ENCODE data around the gene WDFY3.

WDFY3 gene

DNA sequence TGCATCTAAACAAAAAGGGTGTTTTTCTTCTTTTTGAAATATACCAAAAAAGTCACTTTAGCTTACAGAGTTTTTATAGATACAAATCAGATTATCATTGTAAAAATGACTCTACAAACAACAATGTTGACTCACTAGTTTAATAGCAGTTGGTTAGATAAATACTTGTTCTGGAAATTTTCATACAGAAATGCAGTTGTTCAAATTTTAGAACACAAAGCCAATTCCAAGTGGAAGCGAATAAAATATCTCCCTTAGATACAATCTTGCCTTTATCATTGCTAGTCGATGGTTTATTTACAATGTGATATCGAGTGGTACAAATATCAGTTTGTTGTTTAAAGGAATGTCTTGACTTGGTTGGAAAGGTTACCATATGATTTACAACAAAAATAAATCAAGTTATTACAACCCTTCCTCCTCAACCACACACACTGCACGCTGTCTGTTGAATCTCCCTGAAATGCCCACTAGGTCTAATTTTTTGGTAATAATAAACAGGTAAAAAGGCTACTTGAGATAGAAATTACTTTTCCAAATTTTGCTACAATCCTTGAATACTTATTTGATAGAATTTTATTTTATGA, 268.8 kb downstream of the WDFY3 start:
- H3K27me3 ChIP-seq (ENCODE audit: low read length), result no peaks in the 10 kb centered on the region
- H3F3A ChIP-seq (ENCODE audit: insufficient read depth), result no peaks in the 10 kb centered on the region
- H3K9ac ChIP-seq (ENCODE audit: low read length), result no peak overlapping the region
- H3K4me3 ChIP-seq (ENCODE audit: insufficient read depth, low read length, poor library complexity, severe bottlenecking), result no peak overlapping the region
- no peak overlapping the region for H3K27ac ChIP-seq (ENCODE audit: low read depth, low read length)
- no peaks in the 10 kb centered on the region for H3K36me3 ChIP-seq (ENCODE audit: low read length)
- TF ChIP-seq EZH2phosphoT487 (conservative IDR thresholded peaks at IDR 0.05; ENCODE audit: low read length), result no peak
- TF ChIP-seq, protein P1, sequence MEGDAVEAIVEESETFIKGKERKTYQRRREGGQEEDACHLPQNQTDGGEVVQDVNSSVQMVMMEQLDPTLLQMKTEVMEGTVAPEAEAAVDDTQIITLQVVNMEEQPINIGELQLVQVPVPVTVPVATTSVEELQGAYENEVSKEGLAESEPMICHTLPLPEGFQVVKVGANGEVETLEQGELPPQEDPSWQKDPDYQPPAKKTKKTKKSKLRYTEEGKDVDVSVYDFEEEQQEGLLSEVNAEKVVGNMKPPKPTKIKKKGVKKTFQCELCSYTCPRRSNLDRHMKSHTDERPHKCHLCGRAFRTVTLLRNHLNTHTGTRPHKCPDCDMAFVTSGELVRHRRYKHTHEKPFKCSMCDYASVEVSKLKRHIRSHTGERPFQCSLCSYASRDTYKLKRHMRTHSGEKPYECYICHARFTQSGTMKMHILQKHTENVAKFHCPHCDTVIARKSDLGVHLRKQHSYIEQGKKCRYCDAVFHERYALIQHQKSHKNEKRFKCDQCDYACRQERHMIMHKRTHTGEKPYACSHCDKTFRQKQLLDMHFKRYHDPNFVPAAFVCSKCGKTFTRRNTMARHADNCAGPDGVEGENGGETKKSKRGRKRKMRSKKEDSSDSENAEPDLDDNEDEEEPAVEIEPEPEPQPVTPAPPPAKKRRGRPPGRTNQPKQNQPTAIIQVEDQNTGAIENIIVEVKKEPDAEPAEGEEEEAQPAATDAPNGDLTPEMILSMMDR (IDR thresholded peaks at IDR 0.05; ENCODE audit: insufficient read depth, low read length, poor library complexity, severe bottlenecking), result no peak
- H3K9me3 ChIP-seq (ENCODE audit: insufficient read depth, low read length), result no peaks in the 10 kb centered on the region
- no peak overlapping the region for H3K4me2 ChIP-seq (ENCODE audit: low read depth, low read length, poor library complexity, severe bottlenecking)
- H4K20me1 ChIP-seq (ENCODE audit: low read depth, low read length), result no peaks in the 10 kb centered on the region
- no peak overlapping the region for H2AFZ ChIP-seq (ENCODE audit: low read depth, low read length, severe bottlenecking)
- no peaks in the 10 kb centered on the region for H3K79me2 ChIP-seq (ENCODE audit: insufficient read depth, low read length)
- H3K9me2 ChIP-seq (replicated peaks; ENCODE audit: insufficient read depth, low read length), result no peaks in the 10 kb centered on the region

DNA sequence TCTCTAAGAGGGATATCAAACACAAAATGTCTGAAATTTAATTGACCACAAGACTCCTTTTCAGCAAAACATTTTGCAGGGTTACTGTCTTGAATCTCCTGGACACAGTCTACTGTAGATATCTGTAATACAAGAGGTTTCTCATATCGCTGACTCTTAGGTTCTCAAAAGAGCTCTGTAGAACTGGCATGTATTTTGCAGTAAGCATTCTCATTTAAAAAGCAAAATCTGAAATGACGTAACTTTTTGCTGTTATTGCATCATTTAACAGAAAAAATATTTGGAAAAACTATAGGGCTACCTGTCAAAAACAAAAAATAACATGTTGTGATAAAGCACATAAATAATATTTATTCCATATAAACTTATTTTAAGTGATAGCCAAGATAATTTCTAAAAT, 269.3 kb downstream of the WDFY3 start:
- Histone ChIP-seq H3K9me2 (replicated peaks; ENCODE audit: insufficient read depth, low read length) (no peaks in the 10 kb centered on the region), H2AFZ (ENCODE audit: low read depth, low read length, severe bottlenecking) (no peak overlapping the region), H4K20me1 (ENCODE audit: low read depth, low read length) (no peaks in the 10 kb centered on the region), H3F3A (ENCODE audit: insufficient read depth) (no peaks in the 10 kb centered on the region), H3K36me3 (ENCODE audit: low read length) (no peaks in the 10 kb centered on the region), H3K27ac (ENCODE audit: low read depth, low read length) (no peak overlapping the region), H3K4me3 (ENCODE audit: insufficient read depth, low read length, poor library complexity, severe bottlenecking) (no peak overlapping the region), H3K9ac (ENCODE audit: low read length) (no peak overlapping the region), H3K4me2 (ENCODE audit: low read depth, low read length, poor library complexity, severe bottlenecking) (no peak overlapping the region), H3K27me3 (ENCODE audit: low read length) (no peaks in the 10 kb centered on the region), H3K79me2 (ENCODE audit: insufficient read depth, low read length) (no peaks in the 10 kb centered on the region), H3K9me3 (ENCODE audit: insufficient read depth, low read length) (no peaks in the 10 kb centered on the region)
- TF ChIP-seq, protein P1 (IDR thresholded peaks at IDR 0.05; ENCODE audit: insufficient read depth, low read length, poor library complexity, severe bottlenecking), result no peak
- TF ChIP-seq EZH2phosphoT487 (conservative IDR thresholded peaks at IDR 0.05; ENCODE audit: low read length), result no peak

DNA sequence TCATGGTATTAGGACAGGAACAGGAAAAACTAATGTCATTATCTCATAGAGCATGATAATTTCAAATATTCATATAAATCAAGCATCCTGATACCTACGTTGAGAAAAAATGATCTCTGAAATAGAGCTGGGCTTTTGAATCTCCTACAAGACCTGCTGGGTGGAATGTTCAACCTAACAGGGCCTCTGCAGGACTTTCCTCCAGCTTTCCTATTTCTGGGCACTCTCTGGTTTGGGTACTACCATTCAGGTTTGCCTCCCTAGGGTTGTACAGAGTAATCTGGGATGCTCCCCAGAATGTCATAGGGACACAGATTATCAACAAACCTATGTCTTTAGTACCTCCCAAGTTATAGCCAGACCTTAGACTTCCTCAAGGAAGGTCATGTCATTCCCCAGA, 274.7 kb downstream of the WDFY3 start:
- Histone ChIP-seq H3K36me3 (ENCODE audit: low read length) (no peaks in the 10 kb centered on the region), H2AFZ (ENCODE audit: low read depth, low read length, severe bottlenecking) (no peak overlapping the region), H3K27ac (ENCODE audit: low read depth, low read length) (no peak overlapping the region), H3K27me3 (ENCODE audit: low read length) (no peaks in the 10 kb centered on the region), H3F3A (ENCODE audit: insufficient read depth) (no peaks in the 10 kb centered on the region), H4K20me1 (ENCODE audit: low read depth, low read length) (no peaks in the 10 kb centered on the region), H3K79me2 (ENCODE audit: insufficient read depth, low read length) (no peaks in the 10 kb centered on the region), H3K4me2 (ENCODE audit: low read depth, low read length, poor library complexity, severe bottlenecking) (no peak overlapping the region), H3K9me3 (ENCODE audit: insufficient read depth, low read length) (no peaks in the 10 kb centered on the region), H3K9ac (ENCODE audit: low read length) (no peak overlapping the region), H3K4me3 (ENCODE audit: insufficient read depth, low read length, poor library complexity, severe bottlenecking) (no peak overlapping the region), H3K9me2 (replicated peaks; ENCODE audit: insufficient read depth, low read length) (no peaks in the 10 kb centered on the region)
- TF ChIP-seq, protein P1 (IDR thresholded peaks at IDR 0.05; ENCODE audit: insufficient read depth, low read length, poor library complexity, severe bottlenecking), result no peak
- no peak for TF ChIP-seq EZH2phosphoT487 (conservative IDR thresholded peaks at IDR 0.05; ENCODE audit: low read length)

Measured in SU-DHL-6 (cell line).